Neutrophil (primary cell): ENCODE measurements around the gene MVB12B.

Experiments
- H3K27ac ChIP-seq: fragments of 200-600 bp; sonication (generic); 2 replicates; pipeline ENCODE4 v1.5.1; 2016; ENCODE audit warnings: mild to moderate bottlenecking, moderate library complexity
- H3K27me3 ChIP-seq: fragments of 200-600 bp; sonication (generic); 2 replicates; pipeline ENCODE4 v1.6.0; 2016; ENCODE audit warnings: mild to moderate bottlenecking
- H3K36me3 ChIP-seq: fragments of 200-600 bp; sonication (generic); 2 replicates; pipeline ENCODE4 v1.5.1; 2017
- H3K4me1 ChIP-seq, 2 experiments: fragments of 200-600 bp in 1 of 2; sonication (generic) in 1 of 2; 1 replicate in 1 of 2; 2 replicates in 1 of 2; pipeline versions ENCODE4 v1.5.1 to v1.6.1; 2013 to 2016; ENCODE audit warnings: low read depth in 1 of 2, low read length in 1 of 2, mild to moderate bottlenecking in 1 of 2, moderate library complexity in 1 of 2; ENCODE audit not compliant: control insufficient read depth in 1 of 2, insufficient read depth in 1 of 2
- H3K4me3 ChIP-seq, 2 experiments: fragments of 200-600 bp in 1 of 2; sonication (generic) in 1 of 2; 1 replicate in 1 of 2; 2 replicates in 1 of 2; pipeline ENCODE4 v1.5.1; 2013 to 2016; ENCODE audit warnings: low read depth in 1 of 2, low read length in 1 of 2, mild to moderate bottlenecking in 1 of 2, moderate library complexity in 1 of 2
- H3K9me3 ChIP-seq: fragments of 200-600 bp; sonication (generic); 2 replicates; pipeline ENCODE4 v1.5.1; 2016
- TF ChIP-seq, protein P1 (sequence below): fragments of 200-600 bp; sonication (generic); IDR thresholded peaks from 2 replicates; pipeline ENCODE4 v1.5.1; 2016; ENCODE audit warnings: antibody characterized with exemption

Gene MVB12B

DNA sequence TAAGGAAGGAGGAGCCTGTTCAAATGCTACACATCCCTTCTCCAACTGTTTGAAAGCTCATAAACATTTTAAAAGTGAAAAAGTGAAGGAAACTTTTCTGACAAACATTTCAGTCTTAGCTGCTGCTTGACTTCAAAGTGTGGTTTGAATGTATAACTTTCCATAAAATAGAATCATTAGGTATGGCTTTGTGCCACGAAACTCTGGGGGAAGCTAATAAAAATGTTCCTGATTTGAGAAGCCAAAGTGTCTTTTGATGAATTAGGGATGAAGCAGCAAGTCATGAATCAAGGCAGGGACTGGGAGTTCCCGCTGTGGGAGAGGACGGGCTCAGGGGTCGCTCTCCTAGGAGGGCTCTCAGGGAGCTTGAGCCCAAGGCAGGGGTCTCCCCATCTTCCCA, 15.3 kb downstream of the MVB12B start:
- peaks cover 23 to 26% of the 10 kb centered on the region in 2 experiments for H3K4me1 ChIP-seq
- H3K9me3 ChIP-seq = no peaks in the 10 kb centered on the region
- H3K27me3 ChIP-seq = no peaks in the 10 kb centered on the region
- peaks cover 45% of the 10 kb centered on the region for H3K36me3 ChIP-seq
- H3K4me3 ChIP-seq = no peak overlapping the region
- no peak overlapping the region for H3K27ac ChIP-seq
- TF ChIP-seq, protein P1, sequence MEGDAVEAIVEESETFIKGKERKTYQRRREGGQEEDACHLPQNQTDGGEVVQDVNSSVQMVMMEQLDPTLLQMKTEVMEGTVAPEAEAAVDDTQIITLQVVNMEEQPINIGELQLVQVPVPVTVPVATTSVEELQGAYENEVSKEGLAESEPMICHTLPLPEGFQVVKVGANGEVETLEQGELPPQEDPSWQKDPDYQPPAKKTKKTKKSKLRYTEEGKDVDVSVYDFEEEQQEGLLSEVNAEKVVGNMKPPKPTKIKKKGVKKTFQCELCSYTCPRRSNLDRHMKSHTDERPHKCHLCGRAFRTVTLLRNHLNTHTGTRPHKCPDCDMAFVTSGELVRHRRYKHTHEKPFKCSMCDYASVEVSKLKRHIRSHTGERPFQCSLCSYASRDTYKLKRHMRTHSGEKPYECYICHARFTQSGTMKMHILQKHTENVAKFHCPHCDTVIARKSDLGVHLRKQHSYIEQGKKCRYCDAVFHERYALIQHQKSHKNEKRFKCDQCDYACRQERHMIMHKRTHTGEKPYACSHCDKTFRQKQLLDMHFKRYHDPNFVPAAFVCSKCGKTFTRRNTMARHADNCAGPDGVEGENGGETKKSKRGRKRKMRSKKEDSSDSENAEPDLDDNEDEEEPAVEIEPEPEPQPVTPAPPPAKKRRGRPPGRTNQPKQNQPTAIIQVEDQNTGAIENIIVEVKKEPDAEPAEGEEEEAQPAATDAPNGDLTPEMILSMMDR = no peak

DNA sequence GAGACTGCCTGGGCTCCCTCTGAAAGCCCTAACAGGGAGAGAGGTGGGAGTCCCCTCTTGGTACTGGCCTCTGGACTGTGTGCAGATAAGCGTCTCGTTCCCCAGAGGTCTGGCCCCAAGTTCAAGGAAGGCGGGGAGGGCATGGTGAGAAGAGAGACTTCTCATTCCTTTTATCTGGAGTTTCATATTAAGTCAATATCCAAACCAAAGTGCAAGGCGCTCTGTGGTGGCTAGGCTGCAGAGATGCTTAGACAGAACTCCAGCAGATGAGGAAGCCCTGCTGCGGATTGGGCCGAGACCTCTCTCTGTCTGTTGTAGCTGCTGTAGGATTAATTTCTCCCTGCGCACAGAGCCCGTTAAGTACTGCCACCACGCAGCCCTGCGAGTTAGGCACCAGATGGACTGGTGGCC, 16.0 kb downstream of the MVB12B start:
- H3K36me3 ChIP-seq = peaks cover 45% of the 10 kb centered on the region
- H3K27ac ChIP-seq = no peak overlapping the region
- H3K27me3 ChIP-seq = no peaks in the 10 kb centered on the region
- peaks cover 23 to 26% of the 10 kb centered on the region in 2 experiments for H3K4me1 ChIP-seq
- H3K4me3 ChIP-seq = no peak overlapping the region
- no peaks in the 10 kb centered on the region for H3K9me3 ChIP-seq
- TF ChIP-seq, protein P1 = no peak

DNA sequence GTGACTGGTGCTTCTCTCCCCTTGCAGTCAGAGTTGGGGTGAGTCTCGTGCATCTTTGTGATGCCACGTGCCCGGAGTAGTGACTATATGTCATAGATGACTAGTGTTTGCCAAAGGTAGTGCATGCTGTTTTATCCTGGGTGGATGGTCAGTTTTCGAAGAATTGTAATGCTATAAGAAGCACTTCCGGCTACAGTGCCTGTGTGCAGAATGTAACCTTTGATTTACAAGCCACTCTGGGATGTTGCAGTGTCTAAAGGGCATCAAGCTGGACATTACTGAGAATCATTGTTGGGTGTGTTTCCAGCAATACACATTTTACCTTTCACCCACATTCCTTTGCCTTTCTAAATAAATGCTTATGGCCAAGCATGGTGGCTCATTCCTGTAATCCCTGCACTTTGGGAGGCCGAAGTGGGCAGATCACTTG, 16.7 kb downstream of the MVB12B start:
- peaks cover 45% of the 10 kb centered on the region for H3K36me3 ChIP-seq
- H3K27me3 ChIP-seq = no peaks in the 10 kb centered on the region
- TF ChIP-seq, protein P1 = no peak
- no peak overlapping the region for H3K4me3 ChIP-seq
- no peaks in the 10 kb centered on the region for H3K9me3 ChIP-seq
- peaks cover 24 to 26% of the 10 kb centered on the region in 2 experiments for H3K4me1 ChIP-seq
- H3K27ac ChIP-seq = no peak overlapping the region

- H3K4me1 ChIP-seq = peaks cover 24% of the 10 kb centered on the region in 2 experiments
- H3K27me3 ChIP-seq = no peaks in the 10 kb centered on the region
- H3K4me3 ChIP-seq = no peak overlapping the region
- no peaks in the 10 kb centered on the region for H3K9me3 ChIP-seq
- TF ChIP-seq, protein P1 = no peak
- H3K27ac ChIP-seq = no peak overlapping the region
- H3K36me3 ChIP-seq = peaks cover 37% of the 10 kb centered on the region
Observed at GRCh38 chr9:126346031-126346430, 19.4 kb downstream of the MVB12B start.

DNA sequence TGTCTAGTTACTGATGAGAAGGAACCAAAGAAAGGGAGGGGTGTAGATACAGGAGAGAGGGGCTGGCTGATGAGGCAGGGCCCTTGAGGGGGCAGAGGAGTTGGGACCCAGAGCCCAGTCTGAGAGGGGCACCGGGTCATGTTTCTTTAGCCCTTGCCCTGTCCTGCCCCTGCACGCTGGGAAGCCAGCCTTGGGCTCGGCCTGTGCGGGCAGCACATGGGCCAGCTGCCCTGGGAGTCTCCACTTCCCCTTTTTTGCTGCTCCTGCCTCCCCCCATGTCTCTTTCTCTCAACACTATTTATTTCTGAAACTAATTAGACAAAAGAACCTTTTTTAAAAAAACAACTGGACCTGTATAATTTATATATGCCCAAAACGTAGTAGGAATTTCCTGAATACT, 20.5 kb downstream of the MVB12B start:
- H3K9me3 ChIP-seq = no peaks in the 10 kb centered on the region
- no peak overlapping the region for H3K27ac ChIP-seq
- H3K4me3 ChIP-seq = no peak overlapping the region
- H3K4me1 ChIP-seq = peaks cover 24% of the 10 kb centered on the region in 2 experiments
- TF ChIP-seq, protein P1 = no peak
- peaks cover 26% of the 10 kb centered on the region for H3K36me3 ChIP-seq
- H3K27me3 ChIP-seq = no peaks in the 10 kb centered on the region
